Karpas-422 (cell line): ENCODE measurements around the gene HOXC11. TPM values are rescaled to one million over a fixed set of nuclear protein-coding genes. Genes with fewer than 3 reads are reported as not detected.

Experiments
- DNase-seq: peaks from one replicate; pipeline ENCODE4 v3.0.0-alpha.2; 2015
- H2AFZ ChIP-seq: fragments of 200-600 bp; sonication (generic); 2 replicates; pipeline ENCODE4 v1.6.1; 2014; ENCODE audit warnings: antibody characterized with exemption, low read length, mixed read lengths
- H3K27ac ChIP-seq: fragments of 200-600 bp; sonication (generic); 2 replicates; pipeline ENCODE4 v1.5.1; 2014; ENCODE audit warnings: mild to moderate bottlenecking, low read length, moderate library complexity
- H3K27me3 ChIP-seq: fragments of 200-600 bp; sonication (generic); 2 replicates; pipeline ENCODE4 v1.6.1; 2014; ENCODE audit warnings: low read length, mixed read lengths
- H3K36me3 ChIP-seq: fragments of 200-600 bp; sonication (generic); 2 replicates; pipeline ENCODE4 v1.6.1; 2014; ENCODE audit warnings: low read length, mixed read lengths; ENCODE audit not compliant: insufficient read depth
- H3K4me1 ChIP-seq: fragments of 200-600 bp; sonication (generic); 2 replicates; pipeline ENCODE4 v1.6.1; 2014; ENCODE audit warnings: mild to moderate bottlenecking, low read length, mixed read lengths
- H3K4me2 ChIP-seq: fragments of 200-600 bp; sonication (generic); 2 replicates; pipeline ENCODE4 v1.6.1; 2014; ENCODE audit warnings: low read length, low read depth, mild to moderate bottlenecking; ENCODE audit not compliant: poor library complexity, severe bottlenecking
- H3K4me3 ChIP-seq: fragments of 200-600 bp; sonication (generic); 2 replicates; pipeline ENCODE4 v1.5.1; 2014; ENCODE audit warnings: mild to moderate bottlenecking, antibody characterized with exemption, low read length, mixed read lengths
- H3K79me2 ChIP-seq: fragments of 200-600 bp; sonication (generic); 2 replicates; pipeline ENCODE4 v1.6.1; 2014; ENCODE audit warnings: mild to moderate bottlenecking, low read length, mixed read lengths
- H3K9ac ChIP-seq: fragments of 200-600 bp; sonication (generic); 2 replicates; pipeline ENCODE4 v1.6.0; 2014; ENCODE audit warnings: low read length
- H3K9me2 ChIP-seq: fragments of 200-600 bp; sonication (generic), shearing (Covaris generic); replicated peaks from 2 replicates; pipeline ENCODE4 v1.6.0; 2014; ENCODE audit warnings: mild to moderate bottlenecking, low read length, moderate library complexity; ENCODE audit not compliant: insufficient read depth
- H3K9me3 ChIP-seq: fragments of 300-700, 200-600 bp; sonication (generic); 2 replicates; pipeline ENCODE4 v1.6.1; 2014; ENCODE audit warnings: low read length, mixed read lengths
- H4K20me1 ChIP-seq: fragments of 200-600 bp; sonication (generic); 2 replicates; pipeline ENCODE4 v1.6.1; 2014; ENCODE audit warnings: mild to moderate bottlenecking, antibody characterized with exemption, low read length, low read depth; ENCODE audit not compliant: insufficient read depth
- total RNA-seq: library from RNA; depleted of rRNA; stranded (reverse); fragments of >200 nt; shearing (Covaris generic); gene quantifications from 2 replicates; pipeline ENCODE4 v1.2.3, GENCODE V29; 2014; ENCODE audit warnings: low replicate concordance

The HOXC11 gene
- total RNA-seq, 1 experiment from 2014 or later, result not detected

GRCh38 chr12:54016051-54016450 is 43.1 kb downstream of the HOXC11 start:
- Histone ChIP-seq H3K36me3 (no peaks in the 10 kb centered on the region), H3K4me3 (no peak overlapping the region), H3K9me3 (no peaks in the 10 kb centered on the region), H3K27me3 (no peaks in the 10 kb centered on the region), H3K27ac (no peak overlapping the region), H3K79me2 (no peaks in the 10 kb centered on the region), H4K20me1 (no peaks in the 10 kb centered on the region), H3K4me2 (peak overlapping the region; percentile 98), H3K4me1 (peaks cover 22% of the 10 kb centered on the region), H2AFZ (no peak overlapping the region), H3K9ac (no peak overlapping the region), H3K9me2 (no peaks in the 10 kb centered on the region)
- DNase-seq, result no peak

GRCh38 chr12:54016478-54016964 is 43.6 kb downstream of the HOXC11 start:
- peak overlapping the region; percentile 98 for H3K4me2 ChIP-seq
- peak overlapping the region; percentile 75 for H3K4me3 ChIP-seq
- H3K9ac ChIP-seq, result peak overlapping the region; percentile 68
- H3K27ac ChIP-seq, result no peak overlapping the region
- no peaks in the 10 kb centered on the region for H3K9me3 ChIP-seq
- no peaks in the 10 kb centered on the region for H3K9me2 ChIP-seq
- H3K79me2 ChIP-seq, result no peaks in the 10 kb centered on the region
- H3K36me3 ChIP-seq, result no peaks in the 10 kb centered on the region
- H2AFZ ChIP-seq, result no peak overlapping the region
- H4K20me1 ChIP-seq, result no peaks in the 10 kb centered on the region
- DNase-seq, result no peak
- peaks cover 19% of the 10 kb centered on the region for H3K4me1 ChIP-seq
- no peaks in the 10 kb centered on the region for H3K27me3 ChIP-seq

GRCh38 chr12:54017027-54017788 is 44.3 kb downstream of the HOXC11 start:
- Histone ChIP-seq H3K4me2 (peak overlapping the region; percentile 98), H3K36me3 (no peaks in the 10 kb centered on the region), H3K9me2 (no peaks in the 10 kb centered on the region), H4K20me1 (no peaks in the 10 kb centered on the region), H3K27ac (peak overlapping the region; percentile 69), H3K27me3 (no peaks in the 10 kb centered on the region), H3K79me2 (no peaks in the 10 kb centered on the region), H3K9me3 (no peaks in the 10 kb centered on the region), H2AFZ (peak overlapping the region; percentile 44; the same call in 1 of the 2 replicates), H3K9ac (peak overlapping the region; percentile 68), H3K4me3 (peak overlapping the region; percentile 75), H3K4me1 (peaks cover 19% of the 10 kb centered on the region)
- DNase-seq, result peak; percentile 70

GRCh38 chr12:54017878-54018467 is 45.0 kb downstream of the HOXC11 start:
- Histone ChIP-seq H4K20me1 (no peaks in the 10 kb centered on the region), H3K79me2 (no peaks in the 10 kb centered on the region), H3K9ac (peak overlapping the region; percentile 92), H3K4me1 (peaks cover 19% of the 10 kb centered on the region), H3K27ac (peak overlapping the region; percentile 81), H3K36me3 (no peaks in the 10 kb centered on the region), H3K27me3 (no peaks in the 10 kb centered on the region), H3K4me3 (peak overlapping the region; percentile 75), H3K9me2 (no peaks in the 10 kb centered on the region), H3K4me2 (peak overlapping the region; percentile 98), H2AFZ (peak overlapping the region; percentile 90), H3K9me3 (no peaks in the 10 kb centered on the region)
- peak; percentile 98 for DNase-seq

- no peaks in the 10 kb centered on the region for H3K9me3 ChIP-seq
- no peaks in the 10 kb centered on the region for H3K27me3 ChIP-seq
- H3K9me2 ChIP-seq, result no peaks in the 10 kb centered on the region
- H3K4me3 ChIP-seq, result peak overlapping the region; percentile 75
- peaks cover 19% of the 10 kb centered on the region for H3K4me1 ChIP-seq
- H3K9ac ChIP-seq, result peak overlapping the region; percentile 92
- peak overlapping the region; percentile 90 for H2AFZ ChIP-seq
- no peaks in the 10 kb centered on the region for H3K36me3 ChIP-seq
- H4K20me1 ChIP-seq, result no peaks in the 10 kb centered on the region
- peak overlapping the region; percentile 98 for H3K4me2 ChIP-seq
- DNase-seq, result no peak
- no peaks in the 10 kb centered on the region for H3K79me2 ChIP-seq
- peak overlapping the region; percentile 81 for H3K27ac ChIP-seq
Observed at GRCh38 chr12:54018468-54018984, 45.6 kb downstream of the HOXC11 start.

GRCh38 chr12:54019091-54019811 is 46.3 kb downstream of the HOXC11 start:
- Histone ChIP-seq H3K4me3 (no peak overlapping the region), H3K9ac (no peak overlapping the region), H3K9me2 (no peaks in the 10 kb centered on the region), H3K4me1 (peaks cover 19% of the 10 kb centered on the region), H3K27me3 (no peaks in the 10 kb centered on the region), H3K79me2 (no peaks in the 10 kb centered on the region), H3K9me3 (no peaks in the 10 kb centered on the region), H2AFZ (no peak overlapping the region), H3K36me3 (no peaks in the 10 kb centered on the region), H3K4me2 (no peak overlapping the region), H4K20me1 (no peaks in the 10 kb centered on the region), H3K27ac (no peak overlapping the region)
- DNase-seq, result no peak

GRCh38 chr12:54019924-54020590 is 47.1 kb downstream of the HOXC11 start:
- Histone ChIP-seq H3K4me1 (peaks cover 19% of the 10 kb centered on the region), H3K36me3 (no peaks in the 10 kb centered on the region), H3K4me3 (no peak overlapping the region), H4K20me1 (no peaks in the 10 kb centered on the region), H3K27me3 (no peaks in the 10 kb centered on the region), H3K27ac (no peak overlapping the region), H3K4me2 (no peak overlapping the region), H3K79me2 (no peaks in the 10 kb centered on the region), H2AFZ (no peak overlapping the region), H3K9me2 (no peaks in the 10 kb centered on the region), H3K9ac (no peak overlapping the region), H3K9me3 (no peaks in the 10 kb centered on the region)
- DNase-seq, result no peak
